ENCODE data around the gene NUDT16L1.

NUDT16L1 gene

GRCh38 chr16:4744555-4745273 lies 51.4 kb downstream of the NUDT16L1 start:
- no peak overlapping the region for H3K27ac ChIP-seq (ENCODE audit: low read depth, low read length)
- H3K27me3 ChIP-seq (ENCODE audit: insufficient read depth, low read length), result no peaks in the 10 kb centered on the region
- H3K4me3 ChIP-seq (ENCODE audit: low read depth, low read length), result no peak overlapping the region
- H3K36me3 ChIP-seq (ENCODE audit: insufficient read depth, low read length), result no peaks in the 10 kb centered on the region
- no peaks in the 10 kb centered on the region for H3K79me2 ChIP-seq (ENCODE audit: control insufficient read depth, insufficient read depth, low read length, unreplicated experiment)
- H2AFZ ChIP-seq (ENCODE audit: low read length, unreplicated experiment), result no peak overlapping the region
- H3K4me1 ChIP-seq (ENCODE audit: control insufficient read depth, insufficient read depth, low read length, unreplicated experiment), result no peaks in the 10 kb centered on the region

DNA sequence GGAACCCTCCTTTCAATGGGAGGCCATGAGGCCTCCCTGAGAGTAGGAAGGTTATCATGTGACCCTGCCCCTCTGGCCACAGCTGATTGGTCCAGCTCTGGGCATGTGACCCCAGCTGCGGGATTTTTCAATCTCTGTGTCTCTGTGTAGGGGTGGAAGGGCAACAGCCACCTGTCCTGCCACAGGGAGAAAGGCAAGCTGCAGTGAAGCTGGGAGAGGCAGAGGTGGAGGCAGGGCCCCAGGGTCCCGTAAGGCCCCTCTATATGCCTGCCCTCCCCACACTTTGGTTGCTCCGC lies 51.9 kb downstream of the NUDT16L1 start:
- no peaks in the 10 kb centered on the region for H3K4me1 ChIP-seq (ENCODE audit: control insufficient read depth, insufficient read depth, low read length, unreplicated experiment)
- no peaks in the 10 kb centered on the region for H3K27me3 ChIP-seq (ENCODE audit: insufficient read depth, low read length)
- H2AFZ ChIP-seq (ENCODE audit: low read length, unreplicated experiment), result no peak overlapping the region
- no peak overlapping the region for H3K27ac ChIP-seq (ENCODE audit: low read depth, low read length)
- no peak overlapping the region for H3K4me3 ChIP-seq (ENCODE audit: low read depth, low read length)
- H3K36me3 ChIP-seq (ENCODE audit: insufficient read depth, low read length), result no peaks in the 10 kb centered on the region
- no peaks in the 10 kb centered on the region for H3K79me2 ChIP-seq (ENCODE audit: control insufficient read depth, insufficient read depth, low read length, unreplicated experiment)
